Progenitor cell of endocrine pancreas (in vitro differentiated cells): ENCODE data around the gene TFAP2E. TPM values are rescaled to one million over a fixed set of nuclear protein-coding genes. Genes with fewer than 3 reads are reported as not detected.

Experiments
- DNase-seq: peaks from one replicate; pipeline ENCODE4 v3.0.0; 2021; ENCODE audit warnings: low spot score; ENCODE audit not compliant: unreplicated experiment
- H3K27ac Mint-ChIP-seq: 2 replicates; pipeline ENCODE4 v1.8.0; 2021; ENCODE audit warnings: mild to moderate bottlenecking, moderate library complexity, mixed read lengths
- H3K27me3 Mint-ChIP-seq: 2 replicates; pipeline ENCODE4 v1.8.0; 2021; ENCODE audit warnings: mixed read lengths
- H3K36me3 Mint-ChIP-seq: 2 replicates; pipeline ENCODE4 v1.8.0; 2022; ENCODE audit warnings: mixed read lengths; ENCODE audit not compliant: insufficient read depth
- H3K4me1 Mint-ChIP-seq: 2 replicates; pipeline ENCODE4 v1.8.0; 2021; ENCODE audit warnings: low read depth, mixed read lengths
- H3K4me3 Mint-ChIP-seq: 2 replicates; pipeline ENCODE4 v1.8.0; 2021; ENCODE audit warnings: low read depth, mild to moderate bottlenecking, moderate library complexity, mixed read lengths
- H3K9me3 Mint-ChIP-seq: 2 replicates; pipeline ENCODE4 v1.8.0; 2021; ENCODE audit warnings: low read depth, mixed read lengths
- total RNA-seq: library from RNA; stranded (reverse); gene quantifications from 2 replicates; pipeline ENCODE4 v1.2.1, GENCODE V29; 2021
- TF ChIP-seq, protein P1 (sequence below): fragments of 200-600 bp; sonication (generic); IDR thresholded peaks from one replicate; pipeline ENCODE4 v1.5.0; 2021; ENCODE audit warnings: antibody characterized with exemption, mild to moderate bottlenecking; ENCODE audit not compliant: unreplicated experiment

Gene TFAP2E
- total RNA-seq, 1 donor from 2014 or later = 0.55 TPM

DNA sequence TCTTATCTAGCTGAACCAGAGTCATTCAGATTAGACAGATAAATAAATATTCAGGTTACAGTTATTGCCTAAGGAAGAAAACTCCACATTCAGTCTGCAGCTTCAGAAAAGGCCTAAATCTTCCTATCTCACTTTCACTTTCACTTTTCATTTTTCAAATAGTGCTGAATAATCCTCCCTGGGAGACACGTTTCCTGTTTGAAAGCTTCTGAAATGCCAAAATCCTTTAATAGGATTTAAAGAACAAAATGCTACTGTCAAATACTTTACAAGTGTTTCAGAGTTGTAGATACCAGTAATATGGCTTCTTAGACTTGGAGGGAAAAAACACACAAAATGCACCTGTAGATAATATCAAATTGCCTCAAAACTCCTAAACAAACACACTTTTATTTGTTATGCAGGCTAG, 64.3 kb downstream of the TFAP2E start:
- DNase-seq = no peak
- no peak overlapping the region for H3K4me3 Mint-ChIP-seq

DNA sequence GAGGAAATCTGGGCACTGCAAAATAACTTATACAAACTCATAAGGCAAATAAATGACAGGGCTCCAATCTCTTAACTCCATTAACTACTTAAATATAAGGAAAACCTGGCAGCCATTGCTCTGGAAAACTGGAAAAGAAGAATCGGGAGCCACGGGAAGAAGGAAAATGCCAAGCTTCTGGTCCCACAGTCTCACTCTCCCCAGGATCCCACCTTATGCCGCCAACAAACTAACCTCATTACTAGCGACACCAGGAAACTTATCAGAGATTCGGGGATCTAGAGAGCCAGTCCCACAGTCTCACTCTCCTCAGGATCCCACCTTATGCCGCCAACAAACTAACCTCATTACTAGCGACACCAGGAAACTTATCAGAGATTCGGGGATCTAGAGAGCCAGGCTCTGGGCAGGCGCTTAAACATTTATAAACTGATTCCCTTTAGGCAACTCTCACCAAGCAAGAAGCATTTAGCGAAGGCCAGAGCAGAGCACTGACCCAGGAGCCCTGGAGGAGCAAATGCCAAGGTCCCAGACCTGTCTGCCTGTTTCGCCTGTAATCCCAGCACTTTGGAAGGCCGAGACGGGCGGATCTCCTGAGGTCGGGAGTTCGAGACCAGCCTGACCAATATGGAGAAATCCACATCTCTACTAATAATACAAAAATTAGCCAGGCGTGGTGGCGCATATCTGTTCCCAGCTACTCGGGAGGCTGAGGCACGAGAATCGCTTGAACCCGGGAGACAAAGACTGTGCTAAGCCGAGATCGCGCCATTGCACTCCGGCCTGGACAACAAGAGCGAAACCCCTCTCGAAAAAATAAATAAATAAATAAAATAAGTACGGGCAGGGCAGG, 67.5 kb downstream of the TFAP2E start:
- peak overlapping the region; percentile 100 for H3K27ac Mint-ChIP-seq
- peaks cover 5% of the 10 kb centered on the region for H3K27me3 Mint-ChIP-seq
- peaks cover 4% of the 10 kb centered on the region for H3K36me3 Mint-ChIP-seq
- TF ChIP-seq, protein P1, sequence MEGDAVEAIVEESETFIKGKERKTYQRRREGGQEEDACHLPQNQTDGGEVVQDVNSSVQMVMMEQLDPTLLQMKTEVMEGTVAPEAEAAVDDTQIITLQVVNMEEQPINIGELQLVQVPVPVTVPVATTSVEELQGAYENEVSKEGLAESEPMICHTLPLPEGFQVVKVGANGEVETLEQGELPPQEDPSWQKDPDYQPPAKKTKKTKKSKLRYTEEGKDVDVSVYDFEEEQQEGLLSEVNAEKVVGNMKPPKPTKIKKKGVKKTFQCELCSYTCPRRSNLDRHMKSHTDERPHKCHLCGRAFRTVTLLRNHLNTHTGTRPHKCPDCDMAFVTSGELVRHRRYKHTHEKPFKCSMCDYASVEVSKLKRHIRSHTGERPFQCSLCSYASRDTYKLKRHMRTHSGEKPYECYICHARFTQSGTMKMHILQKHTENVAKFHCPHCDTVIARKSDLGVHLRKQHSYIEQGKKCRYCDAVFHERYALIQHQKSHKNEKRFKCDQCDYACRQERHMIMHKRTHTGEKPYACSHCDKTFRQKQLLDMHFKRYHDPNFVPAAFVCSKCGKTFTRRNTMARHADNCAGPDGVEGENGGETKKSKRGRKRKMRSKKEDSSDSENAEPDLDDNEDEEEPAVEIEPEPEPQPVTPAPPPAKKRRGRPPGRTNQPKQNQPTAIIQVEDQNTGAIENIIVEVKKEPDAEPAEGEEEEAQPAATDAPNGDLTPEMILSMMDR = no peak
- peak overlapping the region; percentile 100 for H3K4me3 Mint-ChIP-seq
- H3K4me1 Mint-ChIP-seq = peaks cover 27% of the 10 kb centered on the region
- DNase-seq = no peak
- H3K9me3 Mint-ChIP-seq = no peaks in the 10 kb centered on the region

More for the DNA sequence above, 64.3 kb downstream of the TFAP2E start:
- peaks cover 22% of the 10 kb centered on the region for H3K4me1 Mint-ChIP-seq
- no peaks in the 10 kb centered on the region for H3K9me3 Mint-ChIP-seq
- TF ChIP-seq, protein P1 = no peak
- peaks cover 6% of the 10 kb centered on the region for H3K36me3 Mint-ChIP-seq
- H3K27me3 Mint-ChIP-seq = no peaks in the 10 kb centered on the region
- no peak overlapping the region for H3K27ac Mint-ChIP-seq

DNA sequence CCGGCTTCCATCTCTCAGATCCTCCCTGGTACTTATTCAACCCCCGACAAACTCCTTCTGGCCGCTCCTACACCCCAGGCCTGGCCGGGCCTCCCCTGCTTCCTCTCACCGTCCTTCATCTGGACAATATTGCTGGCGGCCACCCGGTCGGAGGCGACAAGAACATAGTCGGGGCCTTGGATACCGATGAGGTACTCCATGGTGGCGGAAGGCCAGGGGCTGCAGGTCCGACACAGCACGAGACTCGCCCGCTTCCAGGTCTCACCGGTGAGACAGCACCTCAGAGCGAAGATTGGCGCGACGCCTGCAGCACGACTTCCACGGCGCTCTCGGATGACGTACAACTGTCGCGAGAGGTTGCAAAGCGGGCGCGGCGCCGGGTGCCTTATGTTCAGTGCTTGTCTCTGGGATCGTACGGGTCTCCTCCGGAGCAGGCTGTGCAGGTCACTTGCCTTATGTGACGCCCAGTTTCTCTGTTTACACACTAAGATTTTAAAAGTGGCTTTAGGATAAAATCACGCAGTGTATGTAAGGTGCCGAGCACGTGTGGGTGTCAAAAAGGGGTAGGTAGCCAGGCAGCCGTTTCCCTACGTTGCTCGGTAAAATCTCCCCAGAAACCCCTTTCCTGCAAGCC, 68.2 kb downstream of the TFAP2E start, which contains the start of gene PSMB2:
TSS of gene PSMB2 (minus strand) at position 294 of the 634 bp plus-strand sequence. CDS start at position 200, 94 bp downstream.
- peaks cover 12% of the 10 kb centered on the region for H3K27me3 Mint-ChIP-seq
- H3K9me3 Mint-ChIP-seq = no peaks in the 10 kb centered on the region
- peak within 1 kb of the TSS; percentile 100 for H3K27ac Mint-ChIP-seq
- peak within 1 kb of the TSS; percentile 100 for H3K4me3 Mint-ChIP-seq
- peak; percentile 91 for DNase-seq
- TF ChIP-seq, protein P1 = no peak
- peaks cover 29% of the 10 kb centered on the region for H3K4me1 Mint-ChIP-seq
- peaks cover 3% of the 10 kb centered on the region for H3K36me3 Mint-ChIP-seq

DNA sequence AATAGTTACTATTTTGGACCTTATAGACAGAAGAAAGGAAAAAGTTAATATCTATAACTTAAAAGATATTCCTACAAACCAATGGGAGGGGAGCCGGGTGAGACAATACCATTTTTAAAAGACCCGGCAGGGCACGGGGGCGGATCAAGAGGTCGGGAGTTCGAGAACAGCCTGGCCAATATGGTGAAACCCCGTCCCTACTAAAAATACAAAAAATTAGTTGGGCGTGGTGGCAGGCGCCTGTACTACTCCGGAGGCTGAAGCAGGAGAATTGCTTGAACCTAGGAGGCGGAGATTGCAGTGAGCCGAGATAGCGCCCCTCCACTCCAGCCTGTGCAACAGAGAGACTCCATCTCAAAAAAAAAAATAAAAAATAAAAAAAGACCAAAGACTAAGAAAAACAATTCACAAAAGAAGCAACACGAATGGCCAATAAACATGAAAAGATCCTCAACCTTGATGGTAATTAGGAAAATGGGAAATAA, 69.4 kb downstream of the TFAP2E start:
- peak overlapping the region; percentile 100 for H3K27ac Mint-ChIP-seq
- no peaks in the 10 kb centered on the region for H3K9me3 Mint-ChIP-seq
- TF ChIP-seq, protein P1 = no peak
- H3K36me3 Mint-ChIP-seq = peaks cover 3% of the 10 kb centered on the region
- peak overlapping the region; percentile 100 for H3K4me3 Mint-ChIP-seq
- H3K4me1 Mint-ChIP-seq = peaks cover 27% of the 10 kb centered on the region
- no peak for DNase-seq
- peaks cover 12% of the 10 kb centered on the region for H3K27me3 Mint-ChIP-seq

DNA sequence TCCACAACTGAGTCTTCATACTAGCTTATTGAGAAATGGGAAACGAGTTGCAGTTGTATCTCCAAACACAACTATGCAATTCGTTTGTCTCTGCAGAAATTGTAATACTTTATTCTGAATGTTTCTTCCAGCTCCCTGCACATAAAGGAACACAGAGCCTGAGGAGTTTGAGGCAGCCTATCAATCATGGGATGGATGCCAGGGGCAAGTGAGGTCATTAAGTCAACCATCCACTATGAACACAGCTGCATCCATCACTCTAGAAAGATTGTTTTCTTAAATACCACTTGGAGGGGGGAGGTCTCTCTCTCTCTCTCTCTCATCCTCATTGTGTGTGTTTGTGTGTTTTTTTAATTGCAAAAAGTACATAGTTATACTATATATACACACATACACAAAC, 71.1 kb downstream of the TFAP2E start:
- DNase-seq = no peak
- H3K27me3 Mint-ChIP-seq = peaks cover 12% of the 10 kb centered on the region
- H3K36me3 Mint-ChIP-seq = peaks cover 3% of the 10 kb centered on the region
- H3K9me3 Mint-ChIP-seq = no peaks in the 10 kb centered on the region
- TF ChIP-seq, protein P1 = no peak
- peaks cover 25% of the 10 kb centered on the region for H3K4me1 Mint-ChIP-seq
- no peak overlapping the region for H3K4me3 Mint-ChIP-seq
- H3K27ac Mint-ChIP-seq = no peak overlapping the region

Other genes with a start within 250 kb of the TFAP2E start
- 70.0 and 70.5 TPM in 2 replicates for gene KIAA0319L, start 15.9 kb upstream of the TFAP2E start, total RNA-seq
- gene NCDN, start 15.5 kb upstream of the TFAP2E start, total RNA-seq = 25.2 and 25.3 TPM in 2 replicates
- gene PSMB2, start 68.2 kb downstream of the TFAP2E start, total RNA-seq = 70.4 and 73.0 TPM in 2 replicates
- gene C1orf216, start 145.6 kb downstream of the TFAP2E start, total RNA-seq = 11.3 and 12.8 TPM in 2 replicates
- 20.6 and 23.3 TPM in 2 replicates for gene CLSPN, start 196.7 kb downstream of the TFAP2E start, total RNA-seq
- 35.1 and 35.6 TPM in 2 replicates for gene AGO4, start 234.7 kb downstream of the TFAP2E start, total RNA-seq